NB4 (cell line): Measurements from ENCODE around the gene GNPAT.

ENCODE experiments used
- DNase-seq: peaks from one replicate; pipeline ENCODE4 v3.0.0; 2010; ENCODE audit warnings: low read depth
- H3K4me3 ChIP-seq: one replicate; pipeline ENCODE4 v1.5.1; 2011; ENCODE audit warnings: mild to moderate bottlenecking, low read depth, low read length, moderate library complexity
- MYC ChIP-seq: IDR thresholded peaks from 2 replicates; pipeline ENCODE4 v1.6.1; 2011; ENCODE audit warnings: low read depth, low read length
- POLR2A ChIP-seq: IDR thresholded peaks from 2 replicates; pipeline ENCODE4 v1.6.1; 2011; ENCODE audit warnings: mild to moderate bottlenecking; ENCODE audit not compliant: insufficient read length; ENCODE audit errors: extremely low read depth
- TF ChIP-seq, protein P1 (sequence below): IDR thresholded peaks from one replicate; pipeline ENCODE4 v1.5.1; 2012; ENCODE audit warnings: low read depth, low read length
- TF ChIP-seq, protein P2 (sequence below): IDR thresholded peaks from 2 replicates; pipeline ENCODE4 v1.6.1; 2011; ENCODE audit warnings: low read depth, low read length

Gene GNPAT

DNA sequence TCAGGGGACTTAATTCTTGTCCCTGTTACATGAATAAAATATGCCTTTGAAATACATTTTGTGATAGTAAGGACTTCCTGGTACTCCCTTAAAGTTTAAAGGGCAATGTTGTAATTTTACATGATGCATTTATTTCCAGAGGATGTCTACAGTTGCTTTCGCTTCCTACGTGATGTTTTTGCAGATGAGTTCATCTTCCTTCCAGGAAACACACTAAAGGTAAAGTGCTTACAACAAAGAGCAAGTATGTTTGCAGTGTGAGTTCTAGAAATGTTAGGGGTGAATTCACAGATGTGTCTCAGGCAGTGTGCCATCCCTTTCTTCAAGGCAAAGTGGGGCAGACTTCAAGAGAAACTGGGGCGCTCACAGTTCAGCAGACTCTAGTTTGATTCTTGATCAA is 31.2 kb downstream of the GNPAT start:
- no peak overlapping the region for H3K4me3 ChIP-seq
- no peak for DNase-seq
- TF ChIP-seq, protein P1, sequence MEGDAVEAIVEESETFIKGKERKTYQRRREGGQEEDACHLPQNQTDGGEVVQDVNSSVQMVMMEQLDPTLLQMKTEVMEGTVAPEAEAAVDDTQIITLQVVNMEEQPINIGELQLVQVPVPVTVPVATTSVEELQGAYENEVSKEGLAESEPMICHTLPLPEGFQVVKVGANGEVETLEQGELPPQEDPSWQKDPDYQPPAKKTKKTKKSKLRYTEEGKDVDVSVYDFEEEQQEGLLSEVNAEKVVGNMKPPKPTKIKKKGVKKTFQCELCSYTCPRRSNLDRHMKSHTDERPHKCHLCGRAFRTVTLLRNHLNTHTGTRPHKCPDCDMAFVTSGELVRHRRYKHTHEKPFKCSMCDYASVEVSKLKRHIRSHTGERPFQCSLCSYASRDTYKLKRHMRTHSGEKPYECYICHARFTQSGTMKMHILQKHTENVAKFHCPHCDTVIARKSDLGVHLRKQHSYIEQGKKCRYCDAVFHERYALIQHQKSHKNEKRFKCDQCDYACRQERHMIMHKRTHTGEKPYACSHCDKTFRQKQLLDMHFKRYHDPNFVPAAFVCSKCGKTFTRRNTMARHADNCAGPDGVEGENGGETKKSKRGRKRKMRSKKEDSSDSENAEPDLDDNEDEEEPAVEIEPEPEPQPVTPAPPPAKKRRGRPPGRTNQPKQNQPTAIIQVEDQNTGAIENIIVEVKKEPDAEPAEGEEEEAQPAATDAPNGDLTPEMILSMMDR = no peak
- TF ChIP-seq, protein P2, sequence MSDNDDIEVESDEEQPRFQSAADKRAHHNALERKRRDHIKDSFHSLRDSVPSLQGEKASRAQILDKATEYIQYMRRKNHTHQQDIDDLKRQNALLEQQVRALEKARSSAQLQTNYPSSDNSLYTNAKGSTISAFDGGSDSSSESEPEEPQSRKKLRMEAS = no peak
- TF ChIP-seq MYC (no peak), POLR2A (no peak)

DNA sequence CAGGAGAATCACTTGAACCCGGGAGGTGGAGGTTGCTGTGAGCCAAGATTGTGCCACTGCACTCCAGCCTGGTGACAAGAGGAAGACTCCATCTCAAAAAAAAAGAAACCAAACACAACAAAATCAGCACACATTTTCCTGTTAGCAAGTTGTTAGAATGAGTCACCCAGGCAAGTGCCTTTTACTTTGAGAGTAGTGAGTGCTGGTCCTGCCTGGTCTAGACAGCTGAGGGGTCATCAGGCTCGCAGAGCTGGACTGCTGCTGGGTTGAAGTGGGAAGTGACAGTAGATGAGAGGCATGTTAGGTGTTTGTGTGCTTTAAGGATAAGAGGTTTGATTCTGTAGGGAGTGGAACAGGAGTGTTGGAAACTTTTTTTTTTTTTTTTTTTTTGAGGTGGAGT is 31.9 kb downstream of the GNPAT start:
- DNase-seq = no peak
- TF ChIP-seq, protein P1 = no peak
- TF ChIP-seq POLR2A (no peak), MYC (no peak)
- no peak overlapping the region for H3K4me3 ChIP-seq

DNA sequence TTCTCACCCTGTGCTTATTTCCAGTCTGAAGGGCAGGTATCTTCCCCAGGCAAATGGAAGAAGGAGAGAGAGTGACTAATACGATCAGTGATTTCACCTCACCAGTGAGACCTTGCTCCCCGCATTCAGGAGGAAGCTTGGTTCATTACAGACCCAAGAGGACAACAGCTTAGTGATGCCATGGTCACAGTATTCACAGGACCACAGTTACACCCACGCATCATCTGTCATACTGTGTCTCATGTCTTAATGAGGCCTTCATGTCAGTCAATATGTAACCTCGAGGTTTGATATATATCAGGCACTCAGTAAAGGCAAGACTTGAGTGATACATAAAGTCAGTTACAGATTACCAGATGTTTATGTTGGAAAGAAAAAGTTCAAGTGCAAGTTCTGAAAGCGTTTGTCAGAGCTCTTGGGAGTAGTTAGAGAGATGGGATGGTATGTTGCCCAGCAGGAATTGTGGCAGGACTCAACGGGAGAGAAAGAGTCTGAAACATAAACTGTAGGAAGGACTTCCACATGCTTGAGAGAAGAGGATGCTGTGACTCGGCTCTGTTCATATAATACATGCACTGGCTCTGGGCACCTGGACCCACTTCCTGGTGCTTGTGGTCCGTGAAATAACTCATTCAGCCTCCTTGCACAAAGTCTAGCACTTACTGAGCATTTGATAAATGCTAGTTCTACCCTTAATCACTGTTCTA is 33.3 kb downstream of the GNPAT start:
- DNase-seq = no peak
- no peak overlapping the region for H3K4me3 ChIP-seq
- no peak for TF ChIP-seq MYC
- TF ChIP-seq, protein P2 = no peak

DNA sequence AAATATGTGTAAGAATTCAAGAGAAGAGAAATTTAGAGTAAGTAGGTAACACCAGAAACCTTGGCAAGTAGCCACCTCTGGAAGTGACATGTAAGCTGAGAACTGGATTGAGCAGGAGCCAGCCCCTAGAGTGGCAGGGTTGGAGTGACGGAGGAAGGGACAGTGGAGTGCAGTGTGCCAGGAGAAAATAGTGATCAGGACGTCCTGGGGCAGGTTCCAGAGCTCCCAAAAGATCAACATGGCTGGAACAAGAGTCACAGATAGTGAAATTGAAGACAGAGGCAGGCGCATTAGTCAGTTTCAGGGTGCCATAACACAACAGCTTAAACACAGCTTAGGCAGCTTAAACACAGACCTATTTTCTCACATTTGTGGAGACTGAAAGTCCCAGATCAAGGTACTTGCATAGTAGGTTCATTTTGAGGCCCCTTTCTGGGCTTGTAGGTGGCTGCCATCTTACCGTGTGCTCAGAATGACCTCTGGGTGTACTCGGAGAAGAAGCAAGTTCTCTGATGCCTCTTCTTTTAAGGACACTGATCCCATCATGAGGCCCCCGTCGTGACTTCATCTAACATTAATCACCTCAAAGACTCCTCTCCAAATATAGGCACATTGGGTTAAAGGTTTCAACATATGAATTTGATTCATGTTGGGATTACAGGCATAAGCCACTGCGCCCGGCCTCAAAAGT is 37.2 kb downstream of the GNPAT start:
- TF ChIP-seq, protein P1 = no peak
- TF ChIP-seq MYC (no peak), POLR2A (no peak)
- TF ChIP-seq, protein P2 = no peak
- no peak for DNase-seq
- no peak overlapping the region for H3K4me3 ChIP-seq

DNA sequence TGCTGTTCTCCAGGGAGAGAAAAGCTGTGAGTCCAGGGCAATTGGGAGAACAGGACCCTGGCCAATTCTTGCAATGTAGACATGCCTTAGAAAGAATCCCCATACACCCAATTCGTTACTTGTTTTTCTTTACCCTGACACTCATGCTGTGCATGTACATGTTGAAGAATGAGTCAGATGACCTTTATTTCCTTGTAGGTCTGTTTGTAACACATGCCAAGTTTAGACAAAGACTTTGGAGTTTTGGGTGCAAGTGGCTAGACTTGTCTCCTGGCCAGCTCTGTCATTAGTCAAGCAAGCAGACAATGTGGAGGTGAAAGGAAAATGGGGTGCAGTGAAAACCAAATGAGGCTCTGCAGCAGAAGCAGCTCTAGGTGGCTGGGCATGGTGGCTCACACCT is 38.1 kb downstream of the GNPAT start:
- TF ChIP-seq, protein P1 = no peak
- no peak for TF ChIP-seq MYC
- TF ChIP-seq, protein P2 = no peak
- no peak for TF ChIP-seq POLR2A
- DNase-seq = no peak
- no peak overlapping the region for H3K4me3 ChIP-seq

DNA sequence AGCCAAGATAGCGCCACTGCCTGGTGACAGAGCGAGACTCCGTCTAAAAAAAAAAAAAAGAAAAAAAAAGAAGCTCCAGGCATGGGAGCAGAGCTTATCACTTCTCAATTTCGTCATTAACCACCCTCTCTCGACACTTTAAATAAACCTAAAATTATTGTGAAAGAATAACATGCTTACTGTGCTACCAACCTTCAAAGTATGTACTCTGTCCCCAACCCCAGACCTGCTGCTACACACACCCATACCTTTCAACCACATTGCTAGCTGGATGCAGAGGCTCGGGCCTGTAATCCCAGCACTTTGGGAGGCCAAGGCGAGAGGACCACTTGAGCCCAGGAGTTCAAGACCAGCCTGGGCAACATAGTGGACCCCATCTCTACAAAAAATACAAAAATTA is 38.7 kb downstream of the GNPAT start:
- peak; percentile 18 for DNase-seq
- TF ChIP-seq MYC = no peak

DNA sequence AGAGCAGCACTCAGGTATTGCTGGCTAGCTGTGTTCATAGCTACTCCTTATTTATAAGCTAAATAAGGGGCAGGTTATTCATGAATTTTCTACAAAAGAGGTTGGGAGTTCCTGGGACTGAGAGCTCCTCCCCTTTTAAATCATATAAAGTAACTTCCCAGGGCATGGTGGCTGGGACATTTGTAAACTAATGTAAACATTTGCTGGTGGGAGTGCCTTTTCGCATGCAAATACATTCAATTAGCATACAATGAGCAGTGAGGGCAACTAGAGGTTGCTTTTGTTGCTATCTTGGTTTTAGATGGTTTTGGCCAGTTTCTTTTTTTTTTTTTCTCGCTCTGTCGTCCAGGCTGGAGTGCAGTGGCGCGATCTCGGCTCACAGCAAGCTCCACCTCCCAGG is 43.4 kb downstream of the GNPAT start:
- TF ChIP-seq, protein P1 = no peak
- TF ChIP-seq MYC = no peak
- TF ChIP-seq, protein P2 = no peak
- no peak for TF ChIP-seq POLR2A

More for the DNA sequence above, 38.7 kb downstream of the GNPAT start:
- no peak overlapping the region for H3K4me3 ChIP-seq

More for the DNA sequence above, 43.4 kb downstream of the GNPAT start:
- no peak overlapping the region for H3K4me3 ChIP-seq
- DNase-seq = no peak
